Measurements from ENCODE around the gene IQSEC3. TPM values are rescaled to one million over a fixed set of nuclear protein-coding genes. Genes with fewer than 3 reads are reported as not detected.

Gene IQSEC3
- total and polyA plus RNA-seq, 10 of the 15 experiments (the other 5 are each of a cell fraction or from before 2014, with no cell fraction given) = not detected

- no peak for TF ChIP-seq E2F4 (IDR thresholded peaks at IDR 0.05; ENCODE audit: low read depth, low read length)
- peak; percentile 47; the same call in 1 of the 2 replicates for TF ChIP-seq IKZF1 (conservative IDR thresholded peaks at IDR 0.05)
- TF ChIP-seq SPI1 (IDR thresholded peaks at IDR 0.05; ENCODE audit: borderline replicate concordance, insufficient read depth, low read depth, low read length) = peak; percentile 36
- no peak for TF ChIP-seq FOXK2 (IDR thresholded peaks at IDR 0.05)
- no peak for TF ChIP-seq RAD21 (IDR thresholded peaks at IDR 0.05; ENCODE audit: insufficient read depth, low read depth, low read length)
- peak; percentile 30; the same call in 1 of the 2 replicates for TF ChIP-seq JUNB (IDR thresholded peaks at IDR 0.05)
- TF ChIP-seq ZSCAN29 (IDR thresholded peaks at IDR 0.05) = no peak
- no peak for TF ChIP-seq NR2C2 (IDR thresholded peaks at IDR 0.05; ENCODE audit: borderline replicate concordance, control insufficient read depth, insufficient read length, low read depth)
- no peak for TF ChIP-seq NFYA (IDR thresholded peaks at IDR 0.05; ENCODE audit: borderline replicate concordance, low read depth, low read length)
- TF ChIP-seq RUNX3 (IDR thresholded peaks at IDR 0.05; ENCODE audit: low read length) = peak; percentile 90
- 0 out of 2 replicates have a peak, but pooled peaks have one; percentile 15 for TF ChIP-seq NR2F1 (conservative IDR thresholded peaks at IDR 0.05)
- no peak for TF ChIP-seq SP1 (IDR thresholded peaks at IDR 0.05; ENCODE audit: low read depth, low read length)
- no peak for TF ChIP-seq TBL1XR1 (IDR thresholded peaks at IDR 0.05; ENCODE audit: low read depth, low read length)
- no peak for TF ChIP-seq MTA3 (IDR thresholded peaks at IDR 0.05; ENCODE audit: borderline replicate concordance, low read length)
- TF ChIP-seq IRF4 (IDR thresholded peaks at IDR 0.05; ENCODE audit: low read depth, low read length) = peak; percentile 62; the same call in 1 of the 2 replicates
- 0 out of 3 replicates have a peak, but pooled peaks of 1 of the 2 experiments have one; percentile 5 for TF ChIP-seq EGR1 (IDR thresholded peaks at IDR 0.05; ENCODE audit: borderline replicate concordance in 1 of 2, low read depth in 2 of 2, low read length in 2 of 2)
- TF ChIP-seq CHD4 (IDR thresholded peaks at IDR 0.05) = no peak
- TF ChIP-seq ZBTB40 (IDR thresholded peaks at IDR 0.05; ENCODE audit: borderline replicate concordance) = no peak
- TF ChIP-seq HSF1 (IDR thresholded peaks at IDR 0.05; ENCODE audit: low read depth, low read length) = no peak
- TF ChIP-seq BRCA1 (IDR thresholded peaks at IDR 0.05; ENCODE audit: low read depth, low read length) = no peak
- TF ChIP-seq EZH2 (IDR thresholded peaks at IDR 0.05; ENCODE audit: borderline replicate concordance, control insufficient read depth, low read depth, low read length) = no peak
- no peak for TF ChIP-seq ZBED1 (IDR thresholded peaks at IDR 0.05; ENCODE audit: borderline replicate concordance)
- no peak for TF ChIP-seq MYB (IDR thresholded peaks at IDR 0.05; ENCODE audit: borderline replicate concordance, low read depth, low read length)
- TF ChIP-seq PAX8 (IDR thresholded peaks at IDR 0.05) = no peak
- TF ChIP-seq SMARCA5 (IDR thresholded peaks at IDR 0.05) = no peak
- no peak for TF ChIP-seq YBX1 (IDR thresholded peaks at IDR 0.05)
These were observed 45.0 kb upstream of the IQSEC3 start (continued) for GRCh38 chr12:21301-22189.
